Loucy (cell line): ENCODE data around the gene PLEKHA6.

Experiments used
- H2AFZ ChIP-seq: fragments of 200-600 bp; sonication (generic); 2 replicates; pipeline ENCODE4 v1.6.0; 2016; ENCODE audit warnings: antibody characterized with exemption, mild to moderate bottlenecking, low read length, moderate library complexity
- H3F3A ChIP-seq: fragments of 200-600 bp; 2 replicates; pipeline ENCODE4 v1.6.0; 2016; ENCODE audit warnings: antibody characterized with exemption, low read depth, mild to moderate bottlenecking
- H3K27me3 ChIP-seq: fragments of 200-600 bp; sonication (generic); 2 replicates; pipeline ENCODE4 v1.6.1; 2014; ENCODE audit warnings: low read length, mild to moderate bottlenecking; ENCODE audit not compliant: insufficient read depth, poor library complexity, severe bottlenecking
- H3K36me3 ChIP-seq: fragments of 200-600 bp; sonication (generic); 2 replicates; pipeline ENCODE4 v1.6.1; 2016; ENCODE audit warnings: low read length; ENCODE audit not compliant: insufficient read depth
- H3K4me1 ChIP-seq: fragments of 200-600 bp; sonication (generic); 2 replicates; pipeline ENCODE4 v1.5.1; 2014; ENCODE audit warnings: low read length, mild to moderate bottlenecking; ENCODE audit not compliant: insufficient read depth, poor library complexity, severe bottlenecking
- H3K4me2 ChIP-seq: fragments of 200-600 bp; sonication (generic); 2 replicates; pipeline ENCODE4 v1.6.0; 2014; ENCODE audit warnings: antibody characterized with exemption, low read length, low read depth, mild to moderate bottlenecking; ENCODE audit not compliant: poor library complexity, severe bottlenecking
- H3K4me3 ChIP-seq: fragments of 200-600 bp; sonication (generic); 2 replicates; pipeline ENCODE4 v1.5.1; 2014; ENCODE audit warnings: low read length, mild to moderate bottlenecking, mixed read lengths; ENCODE audit not compliant: poor library complexity, severe bottlenecking
- H3K79me2 ChIP-seq: fragments of 200-600 bp; sonication (generic); 2 replicates; pipeline ENCODE4 v1.6.1; 2014; ENCODE audit warnings: low read length; ENCODE audit not compliant: insufficient read depth
- H3K9ac ChIP-seq: fragments of 200-600 bp; sonication (generic); 2 replicates; pipeline ENCODE4 v1.6.0; 2014; ENCODE audit warnings: mild to moderate bottlenecking, low read depth, low read length, moderate library complexity; ENCODE audit not compliant: poor library complexity, severe bottlenecking
- H3K9me2 ChIP-seq: fragments of 200-600 bp; sonication (generic); replicated peaks from 2 replicates; pipeline ENCODE4 v1.6.1; 2016; ENCODE audit warnings: low read depth, low read length, mixed read lengths
- H3K9me3 ChIP-seq: fragments of 200-600 bp; sonication (generic); 2 replicates; pipeline ENCODE4 v1.6.1; 2014; ENCODE audit warnings: mild to moderate bottlenecking, antibody characterized with exemption, low read length, low read depth; ENCODE audit not compliant: insufficient read depth
- H4K20me1 ChIP-seq: fragments of 200-600 bp; sonication (generic); 2 replicates; pipeline ENCODE4 v1.6.0; 2014; ENCODE audit warnings: antibody characterized with exemption, low read length, mild to moderate bottlenecking; ENCODE audit not compliant: insufficient read depth, poor library complexity, severe bottlenecking
- EZH2phosphoT487 ChIP-seq: fragments of 200-600 bp; IDR thresholded peaks from 2 replicates; pipeline ENCODE4 v1.6.1; 2018; ENCODE audit warnings: antibody characterized with exemption, mild to moderate bottlenecking, moderate library complexity, borderline replicate concordance
- TF ChIP-seq, protein P1 (sequence below): fragments of 200-600 bp; sonication (generic); conservative IDR thresholded peaks from 2 replicates; pipeline ENCODE4 v1.5.1; 2014; ENCODE audit warnings: mild to moderate bottlenecking, antibody characterized with exemption, low read length

The PLEKHA6 gene

DNA sequence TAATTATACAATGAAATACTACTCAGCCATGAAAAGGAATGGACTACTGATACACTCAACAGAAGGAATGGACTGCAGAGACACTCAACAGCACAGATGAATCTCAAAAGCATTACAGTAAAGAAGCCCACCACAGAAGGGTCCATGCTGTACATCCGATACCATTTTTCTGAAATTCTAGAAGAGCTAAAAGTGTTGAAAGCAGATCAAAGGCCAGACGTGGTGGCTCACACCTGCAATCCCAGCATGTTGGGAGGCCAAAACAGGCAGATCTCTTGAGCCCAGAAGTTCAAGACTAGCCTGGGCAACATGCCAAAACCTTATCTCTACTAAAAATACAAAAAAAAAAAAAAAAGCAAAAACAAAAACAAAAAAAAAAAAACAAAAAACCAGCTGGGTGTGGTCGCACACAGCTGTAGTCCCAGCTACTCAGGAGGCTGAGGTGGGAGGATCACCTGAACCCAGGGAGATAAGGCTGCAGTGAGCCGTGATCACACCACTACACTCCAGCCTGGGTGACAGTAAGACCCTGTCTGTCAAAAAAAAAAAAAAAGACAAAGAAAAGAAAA is 36.4 kb upstream of the PLEKHA6 start:
- Histone ChIP-seq H3K79me2 (peaks cover 4% of the 10 kb centered on the region), H2AFZ (no peak overlapping the region), H3K36me3 (peaks cover 26% of the 10 kb centered on the region; the same call in 1 of the 2 replicates), H3K4me2 (no peak overlapping the region), H3K9ac (no peak overlapping the region), H3K9me2 (no peaks in the 10 kb centered on the region), H3K4me1 (peaks cover 3% of the 10 kb centered on the region), H3K9me3 (no peaks in the 10 kb centered on the region), H3F3A (no peaks in the 10 kb centered on the region), H4K20me1 (no peaks in the 10 kb centered on the region), H3K27me3 (no peaks in the 10 kb centered on the region), H3K4me3 (no peak overlapping the region)
- TF ChIP-seq EZH2phosphoT487, result no peak
- TF ChIP-seq, protein P1, sequence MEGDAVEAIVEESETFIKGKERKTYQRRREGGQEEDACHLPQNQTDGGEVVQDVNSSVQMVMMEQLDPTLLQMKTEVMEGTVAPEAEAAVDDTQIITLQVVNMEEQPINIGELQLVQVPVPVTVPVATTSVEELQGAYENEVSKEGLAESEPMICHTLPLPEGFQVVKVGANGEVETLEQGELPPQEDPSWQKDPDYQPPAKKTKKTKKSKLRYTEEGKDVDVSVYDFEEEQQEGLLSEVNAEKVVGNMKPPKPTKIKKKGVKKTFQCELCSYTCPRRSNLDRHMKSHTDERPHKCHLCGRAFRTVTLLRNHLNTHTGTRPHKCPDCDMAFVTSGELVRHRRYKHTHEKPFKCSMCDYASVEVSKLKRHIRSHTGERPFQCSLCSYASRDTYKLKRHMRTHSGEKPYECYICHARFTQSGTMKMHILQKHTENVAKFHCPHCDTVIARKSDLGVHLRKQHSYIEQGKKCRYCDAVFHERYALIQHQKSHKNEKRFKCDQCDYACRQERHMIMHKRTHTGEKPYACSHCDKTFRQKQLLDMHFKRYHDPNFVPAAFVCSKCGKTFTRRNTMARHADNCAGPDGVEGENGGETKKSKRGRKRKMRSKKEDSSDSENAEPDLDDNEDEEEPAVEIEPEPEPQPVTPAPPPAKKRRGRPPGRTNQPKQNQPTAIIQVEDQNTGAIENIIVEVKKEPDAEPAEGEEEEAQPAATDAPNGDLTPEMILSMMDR, result no peak

DNA sequence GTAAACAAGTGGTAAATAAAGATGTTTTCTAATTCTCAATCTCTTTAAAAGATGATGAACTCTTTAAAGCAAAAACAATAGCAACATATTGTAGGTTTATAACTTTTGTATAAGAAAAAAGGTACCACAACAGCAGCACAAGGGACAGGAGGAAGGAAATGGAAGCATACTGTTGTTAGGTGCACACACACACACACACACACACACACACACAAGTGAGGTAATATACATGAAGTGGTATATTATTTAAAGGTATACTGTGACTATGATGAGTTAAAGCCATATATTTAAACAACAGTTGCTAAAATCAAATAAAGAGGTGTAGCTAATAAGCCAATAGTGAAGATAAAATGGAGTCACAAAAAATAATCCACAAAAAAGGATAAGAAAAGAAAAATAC is 31.9 kb upstream of the PLEKHA6 start:
- H3K9me2 ChIP-seq, result no peaks in the 10 kb centered on the region
- no peak for TF ChIP-seq EZH2phosphoT487
- TF ChIP-seq, protein P1, result no peak
- no peaks in the 10 kb centered on the region for H3K79me2 ChIP-seq
- no peaks in the 10 kb centered on the region for H4K20me1 ChIP-seq
- no peak overlapping the region for H3K4me3 ChIP-seq
- no peak overlapping the region for H3K9ac ChIP-seq
- H3K36me3 ChIP-seq, result no peaks in the 10 kb centered on the region
- H3K27me3 ChIP-seq, result no peaks in the 10 kb centered on the region
- peaks cover 9% of the 10 kb centered on the region for H3K4me1 ChIP-seq
- H3K4me2 ChIP-seq, result no peak overlapping the region
- H3F3A ChIP-seq, result no peaks in the 10 kb centered on the region
- no peak overlapping the region for H2AFZ ChIP-seq
- no peaks in the 10 kb centered on the region for H3K9me3 ChIP-seq

DNA sequence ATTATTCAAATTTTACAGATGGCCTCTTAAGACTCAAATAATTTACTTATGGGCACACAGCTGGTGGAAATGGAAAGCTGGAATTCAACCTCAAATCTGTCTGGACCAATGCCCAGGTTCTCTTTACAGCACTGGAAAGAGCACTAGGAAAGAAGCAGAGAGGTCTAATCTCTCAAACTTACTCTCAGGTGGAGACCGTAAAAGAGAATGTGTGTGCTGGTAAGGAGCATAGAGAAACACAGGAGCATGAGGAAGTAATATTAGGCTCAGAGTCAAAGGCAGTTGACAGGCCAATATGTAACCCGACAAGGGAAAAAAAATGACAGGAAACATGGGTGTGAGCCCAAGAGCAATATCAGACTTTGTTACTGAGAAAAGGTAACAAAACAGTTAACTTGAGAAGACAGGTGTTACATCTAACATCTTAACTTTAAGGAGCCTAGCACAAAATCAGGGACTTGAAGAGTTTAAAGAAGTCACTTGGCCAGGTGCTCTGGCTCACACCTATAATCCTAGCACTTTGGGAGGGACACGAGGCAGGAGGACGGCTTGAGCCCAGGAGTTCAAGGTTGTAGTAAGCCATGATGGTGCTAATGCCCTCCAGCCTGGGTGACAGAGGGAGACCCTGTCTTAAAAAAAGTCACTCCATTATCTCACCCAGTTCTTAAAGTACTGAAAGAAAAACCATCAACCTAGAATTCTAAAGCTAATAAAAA is 31.2 kb upstream of the PLEKHA6 start:
- Histone ChIP-seq H3F3A (no peaks in the 10 kb centered on the region), H3K27me3 (no peaks in the 10 kb centered on the region), H3K79me2 (no peaks in the 10 kb centered on the region), H3K36me3 (no peaks in the 10 kb centered on the region), H4K20me1 (no peaks in the 10 kb centered on the region), H3K4me2 (no peak overlapping the region), H2AFZ (no peak overlapping the region), H3K9ac (no peak overlapping the region), H3K4me1 (peaks cover 9% of the 10 kb centered on the region), H3K4me3 (no peak overlapping the region), H3K9me3 (no peaks in the 10 kb centered on the region), H3K9me2 (no peaks in the 10 kb centered on the region)
- TF ChIP-seq, protein P1, result no peak
- no peak for TF ChIP-seq EZH2phosphoT487
